SK-N-SH (cell line): ENCODE data around the gene KLHL33. TPM values are rescaled to one million over a fixed set of nuclear protein-coding genes. Genes with fewer than 3 reads are reported as not detected.

Experiments used
- CTCF ChIA-PET: fragments of 300-600, 350-600 bp; formaldehyde crosslinking; extraction: SDS; loops from one replicate; lab custom pipeline; 2021; lab: Yijun Ruan, JAX
- POLR2A ChIA-PET: fragments of 350-600 bp; sonication (Branson Sonifier 250); formaldehyde crosslinking; extraction: SDS; loops from one replicate; lab custom pipeline; 2020; ENCODE audit warnings: antibody characterized with exemption, inconsistent platforms; lab: Yijun Ruan, JAX
- DNase-seq: peaks from one replicate; pipeline ENCODE4 v3.0.0; 2012
- H2AFZ ChIP-seq: fragments of 200-600 bp; sonication (generic); 2 replicates; pipeline ENCODE4 v1.8.1; 2016; ENCODE audit warnings: antibody characterized with exemption, mild to moderate bottlenecking, low read depth
- H3F3A ChIP-seq: fragments of 200-600 bp; sonication (generic); replicated peaks from 2 replicates; pipeline ENCODE3; 2016; ENCODE audit warnings: antibody characterized with exemption, mild to moderate bottlenecking; ENCODE audit not compliant: insufficient read depth
- H3K27ac ChIP-seq, 2 experiments: fragments of 200-500 bp in 1 of 2; fragments of 200-600 bp in 1 of 2; sonication (Bioruptor generic) in 1 of 2; sonication (generic), shearing (Covaris generic) in 1 of 2; 2 replicates each; pipeline versions ENCODE4 v1.5.1 to v1.6.1; 2014 to 2016; ENCODE audit warnings: low read depth in 2 of 2, inconsistent platforms in 1 of 2, low read length in 1 of 2, mild to moderate bottlenecking in 1 of 2, mixed read lengths in 1 of 2
- H3K27me3 ChIP-seq: fragments of 200-600 bp; sonication (generic), shearing (Covaris generic); 2 replicates; pipeline ENCODE4 v1.6.1; 2016; ENCODE audit warnings: mixed run types; ENCODE audit not compliant: insufficient read depth
- H3K36me3 ChIP-seq, 2 experiments: fragments of 200-500 bp in 1 of 2; fragments of 200-600 bp in 1 of 2; sonication (Bioruptor generic) in 1 of 2; sonication (generic) in 1 of 2; replicated peaks in 1 of 2; 2 replicates each; pipeline versions ENCODE3 to v1.5.1; 2014 to 2016; ENCODE audit warnings: low read length in 1 of 2, mild to moderate bottlenecking in 1 of 2; ENCODE audit not compliant: insufficient read depth in 2 of 2, control insufficient read depth in 1 of 2
- H3K4me1 ChIP-seq, 2 experiments: fragments of 200-500 bp in 1 of 2; fragments of 200-600 bp in 1 of 2; sonication (Bioruptor generic) in 1 of 2; sonication (generic), shearing (Covaris generic) in 1 of 2; 2 replicates each; pipeline versions ENCODE4 v1.5.1 to v1.6.1; 2014 to 2016; ENCODE audit warnings: low read depth in 1 of 2, low read length in 1 of 2, mixed run types in 1 of 2; ENCODE audit not compliant: insufficient read depth in 2 of 2, control insufficient read depth in 1 of 2
- H3K4me2 ChIP-seq: fragments of 200-600 bp; sonication (generic), shearing (Covaris generic); 2 replicates; pipeline ENCODE4 v1.6.1; 2017; ENCODE audit warnings: mixed run types
- H3K4me3 ChIP-seq, 2 experiments: fragments of 200-500 bp in 1 of 2; fragments of 200-600 bp in 1 of 2; sonication (Bioruptor generic) in 1 of 2; sonication (generic), shearing (Covaris generic) in 1 of 2; 2 replicates each; pipeline versions ENCODE4 v1.5.1 to v1.8.1; 2014 to 2016; ENCODE audit warnings: low read depth in 2 of 2, inconsistent platforms in 1 of 2, low read length in 1 of 2, mild to moderate bottlenecking in 1 of 2, mixed read lengths in 1 of 2, moderate library complexity in 1 of 2
- H3K79me2 ChIP-seq: fragments of 200-600 bp; sonication (generic); 2 replicates; pipeline ENCODE4 v1.8.1; 2017; ENCODE audit warnings: mild to moderate bottlenecking; ENCODE audit not compliant: insufficient read depth
- H3K9ac ChIP-seq: fragments of 200-600 bp; sonication (generic); 2 replicates; pipeline ENCODE4 v1.6.1; 2017; ENCODE audit warnings: mixed run types
- H3K9me2 ChIP-seq: fragments of 200-600 bp; sonication (generic); 2 replicates; pipeline ENCODE4 v1.6.1; 2017; ENCODE audit warnings: mixed run types
- H3K9me3 ChIP-seq: fragments of 200-600 bp; sonication (generic); 2 replicates; pipeline ENCODE4 v1.6.1; 2017; ENCODE audit warnings: mixed run types, mild to moderate bottlenecking, moderate library complexity
- H4K20me1 ChIP-seq: fragments of 200-600 bp; sonication (generic); 2 replicates; pipeline ENCODE4 v1.6.1; 2017; ENCODE audit warnings: mild to moderate bottlenecking, mixed run types; ENCODE audit not compliant: insufficient read depth
- EP300 ChIP-seq, 2 experiments: IDR thresholded peaks; 2 replicates each; pipeline versions ENCODE4 v1.4.0 to v1.6.1; 2012; ENCODE audit warnings: borderline replicate concordance in 1 of 2, low read depth in 1 of 2, low read length in 1 of 2
- FOSL2 ChIP-seq: IDR thresholded peaks from 2 replicates; pipeline ENCODE4 v1.4.0; 2012; ENCODE audit warnings: low read depth, mild to moderate bottlenecking, moderate library complexity, borderline replicate concordance
- GABPA ChIP-seq: IDR thresholded peaks from 2 replicates; pipeline ENCODE4 v1.4.0; 2012; ENCODE audit warnings: low read depth, mild to moderate bottlenecking
- GATA2 ChIP-seq: sonication (generic); formaldehyde crosslinking; IDR thresholded peaks from 2 replicates; pipeline ENCODE4 v1.5.0; 2020; ENCODE audit warnings: mild to moderate bottlenecking, missing genetic modification reagents
- JUND ChIP-seq: IDR thresholded peaks from 2 replicates; pipeline ENCODE4 v1.4.0; 2012
- MEF2A ChIP-seq: IDR thresholded peaks from 2 replicates; pipeline ENCODE4 v1.4.0; 2012; ENCODE audit warnings: low read depth, borderline replicate concordance
- SIN3A ChIP-seq: IDR thresholded peaks from 2 replicates; pipeline ENCODE4 v1.6.1; 2012; ENCODE audit warnings: low read depth, mild to moderate bottlenecking, low read length, moderate library complexity, borderline replicate concordance
- TAF1 ChIP-seq: IDR thresholded peaks from 2 replicates; pipeline ENCODE4 v1.6.1; 2012; ENCODE audit warnings: low read depth, mild to moderate bottlenecking, low read length, moderate library complexity, borderline replicate concordance
- TEAD4 ChIP-seq: IDR thresholded peaks from 2 replicates; pipeline ENCODE4 v1.4.0; 2012; ENCODE audit warnings: mild to moderate bottlenecking, borderline replicate concordance; ENCODE audit not compliant: insufficient read depth
- YY1 ChIP-seq: IDR thresholded peaks from 2 replicates; pipeline ENCODE4 v1.4.0; 2012; ENCODE audit warnings: low read depth, mild to moderate bottlenecking
- WGBS: methylation state at CpG from one replicate; pipeline ENCODE4 v1.1.6; 2017; ENCODE audit warnings: low lambda C conversion rate; 5-methylcytosine and 5-hydroxymethylcytosine counted together
- polyA plus RNA-seq, 3 experiments: library from polyadenylated mRNA; depleted of rRNA; stranded (reverse); fragments of >200 nt; gene quantifications; 2 replicates each; pipeline ENCODE4 v1.2.3, GENCODE V29; 2012
- TF ChIP-seq, protein P1 (sequence below): IDR thresholded peaks from 2 replicates; pipeline ENCODE4 v1.4.0; 2012; ENCODE audit warnings: low read depth
- TF ChIP-seq, protein P2 (sequence below): fragments of 150-350 bp; IDR thresholded peaks from 2 replicates; pipeline ENCODE4 v1.6.1; 2016; ENCODE audit warnings: mild to moderate bottlenecking, low read depth, low read length
- TF ChIP-seq, protein P3 (sequence below): IDR thresholded peaks from 2 replicates; pipeline ENCODE4 v1.6.1; 2012; ENCODE audit warnings: mild to moderate bottlenecking, low read depth, low read length, moderate library complexity
- TF ChIP-seq, protein P4 (sequence below): fragments of 200-600 bp; sonication (generic); IDR thresholded peaks from 2 replicates; pipeline ENCODE4 v1.6.1; 2017; ENCODE audit warnings: antibody characterized with exemption, mild to moderate bottlenecking, moderate library complexity

KLHL33 gene
- polyA plus RNA-seq, 1 of the 3 experiments (the other 2 are of a cell fraction), result not detected

DNA sequence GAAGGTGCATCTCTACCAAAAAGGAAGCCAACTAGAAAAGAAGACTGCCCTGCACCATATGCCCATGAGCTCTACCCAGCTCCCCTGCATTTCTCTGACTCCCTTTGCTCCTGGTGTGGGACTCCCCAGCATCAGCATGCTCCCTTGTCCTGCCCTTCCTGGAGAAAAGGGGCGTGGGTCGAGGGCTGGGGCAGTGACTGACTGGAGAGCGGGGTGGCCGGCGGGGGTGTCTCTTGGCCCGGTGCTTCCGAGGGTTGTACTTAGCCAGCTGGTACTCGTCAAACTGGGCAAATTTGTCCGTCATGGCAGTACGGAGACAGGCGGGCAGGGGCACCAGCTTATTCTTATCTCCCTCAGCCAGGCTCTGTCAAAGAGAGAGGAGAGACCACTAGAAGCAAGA, 32.4 kb downstream of the KLHL33 start (continued):
- TF ChIP-seq, protein P1, sequence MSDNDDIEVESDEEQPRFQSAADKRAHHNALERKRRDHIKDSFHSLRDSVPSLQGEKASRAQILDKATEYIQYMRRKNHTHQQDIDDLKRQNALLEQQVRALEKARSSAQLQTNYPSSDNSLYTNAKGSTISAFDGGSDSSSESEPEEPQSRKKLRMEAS, result no peak
- TF ChIP-seq, protein P2, sequence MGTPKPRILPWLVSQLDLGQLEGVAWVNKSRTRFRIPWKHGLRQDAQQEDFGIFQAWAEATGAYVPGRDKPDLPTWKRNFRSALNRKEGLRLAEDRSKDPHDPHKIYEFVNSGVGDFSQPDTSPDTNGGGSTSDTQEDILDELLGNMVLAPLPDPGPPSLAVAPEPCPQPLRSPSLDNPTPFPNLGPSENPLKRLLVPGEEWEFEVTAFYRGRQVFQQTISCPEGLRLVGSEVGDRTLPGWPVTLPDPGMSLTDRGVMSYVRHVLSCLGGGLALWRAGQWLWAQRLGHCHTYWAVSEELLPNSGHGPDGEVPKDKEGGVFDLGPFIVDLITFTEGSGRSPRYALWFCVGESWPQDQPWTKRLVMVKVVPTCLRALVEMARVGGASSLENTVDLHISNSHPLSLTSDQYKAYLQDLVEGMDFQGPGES, result no peak

DNA sequence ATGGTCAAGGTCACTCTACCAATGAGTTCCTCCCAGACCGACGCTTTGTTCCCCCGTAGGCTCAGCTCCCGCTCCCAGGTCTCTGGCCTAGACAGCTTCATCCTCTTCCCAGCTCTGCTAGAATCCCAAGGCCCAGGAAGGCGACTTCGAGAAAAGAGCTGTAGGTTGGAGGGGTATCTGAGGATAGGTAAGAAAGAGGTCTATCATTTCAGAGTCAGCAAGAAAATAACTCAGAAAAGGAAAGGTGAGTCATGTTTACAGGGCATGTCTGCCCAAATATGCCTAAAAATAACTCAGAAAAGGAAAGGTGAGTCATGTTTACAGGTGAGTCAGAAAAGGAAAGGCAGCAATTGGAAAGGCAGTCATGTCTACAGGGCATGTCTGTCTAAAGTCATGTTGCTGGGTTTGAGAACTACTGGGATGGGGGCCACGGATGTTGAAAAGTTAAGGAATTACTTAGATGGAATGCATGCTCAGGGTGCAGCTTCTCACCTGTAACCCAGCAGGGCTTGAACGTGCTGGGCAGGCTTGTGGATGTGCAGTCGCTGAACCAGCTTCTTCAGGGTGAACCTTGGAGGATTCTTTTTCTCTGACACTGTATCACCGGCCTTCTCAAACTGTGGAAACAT, 34.9 kb downstream of the KLHL33 start:
- Histone ChIP-seq H3K27ac (no peak overlapping the region; a peak in 1 of 4 replicates), H3K9ac (no peak overlapping the region), H3K9me3 (no peaks in the 10 kb centered on the region), H3K4me2 (no peak overlapping the region), H3K4me3 (no peak overlapping the region), H3K4me1 (no peaks in the 10 kb centered on the region), H4K20me1 (no peaks in the 10 kb centered on the region), H3K36me3 (peaks cover 40 to 44% of the 10 kb centered on the region in 2 experiments), H3F3A (no peaks in the 10 kb centered on the region), H3K27me3 (no peaks in the 10 kb centered on the region), H3K79me2 (peaks cover 6% of the 10 kb centered on the region), H2AFZ (no peak overlapping the region), H3K9me2 (no peaks in the 10 kb centered on the region)
- no peak for DNase-seq
- WGBS, result 91% methylated on average over 10 of the region's 10 CpGs
- TF ChIP-seq MEF2A (peak; percentile 84), EP300 (IDR thresholded peaks at IDR 0.05; ENCODE audit: borderline replicate concordance in 1 of 2, low read depth in 1 of 2, low read length in 1 of 2) (no peak), GATA2 (CRISPR knock-in tag) (no peak), TEAD4 (no peak), FOSL2 (peak; percentile 41)
- TF ChIP-seq, protein P2, result no peak
- TF ChIP-seq, protein P1, result no peak
- ChIA-PET POLR2A (no interaction called here), CTCF (no interaction called here)

DNA sequence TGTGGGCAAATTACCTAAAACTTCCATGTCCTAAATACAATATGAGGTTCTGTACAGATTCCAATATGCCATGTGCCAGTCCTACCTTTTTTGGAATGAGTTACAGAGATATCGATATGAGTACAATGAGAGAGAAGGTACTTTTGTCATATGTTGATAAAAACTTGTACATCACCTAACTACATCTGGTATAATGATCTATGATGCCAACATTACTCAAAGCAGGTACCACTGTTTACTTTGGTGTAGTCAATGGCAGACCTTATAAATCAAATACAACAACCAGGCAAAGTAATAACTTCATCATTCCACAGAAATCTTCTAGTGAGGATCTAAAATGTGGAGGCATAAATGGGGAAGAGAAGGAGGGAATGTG, 35.4 kb downstream of the KLHL33 start:
- Histone ChIP-seq H3K27ac (no peak overlapping the region), H3K4me3 (no peak overlapping the region), H2AFZ (no peak overlapping the region), H3K4me2 (no peak overlapping the region), H3K9ac (no peak overlapping the region), H4K20me1 (no peaks in the 10 kb centered on the region), H3F3A (no peaks in the 10 kb centered on the region), H3K4me1 (no peaks in the 10 kb centered on the region), H3K79me2 (peaks cover 5% of the 10 kb centered on the region), H3K36me3 (peaks cover 44 to 48% of the 10 kb centered on the region in 2 experiments), H3K27me3 (no peaks in the 10 kb centered on the region), H3K9me3 (no peaks in the 10 kb centered on the region), H3K9me2 (no peaks in the 10 kb centered on the region)
- no peak for DNase-seq
- CTCF ChIA-PET, result no interaction called here
- 95% methylated on average over 1 of the region's 1 CpG for WGBS
- POLR2A ChIA-PET, result no interaction called here
- TF ChIP-seq, protein P3, sequence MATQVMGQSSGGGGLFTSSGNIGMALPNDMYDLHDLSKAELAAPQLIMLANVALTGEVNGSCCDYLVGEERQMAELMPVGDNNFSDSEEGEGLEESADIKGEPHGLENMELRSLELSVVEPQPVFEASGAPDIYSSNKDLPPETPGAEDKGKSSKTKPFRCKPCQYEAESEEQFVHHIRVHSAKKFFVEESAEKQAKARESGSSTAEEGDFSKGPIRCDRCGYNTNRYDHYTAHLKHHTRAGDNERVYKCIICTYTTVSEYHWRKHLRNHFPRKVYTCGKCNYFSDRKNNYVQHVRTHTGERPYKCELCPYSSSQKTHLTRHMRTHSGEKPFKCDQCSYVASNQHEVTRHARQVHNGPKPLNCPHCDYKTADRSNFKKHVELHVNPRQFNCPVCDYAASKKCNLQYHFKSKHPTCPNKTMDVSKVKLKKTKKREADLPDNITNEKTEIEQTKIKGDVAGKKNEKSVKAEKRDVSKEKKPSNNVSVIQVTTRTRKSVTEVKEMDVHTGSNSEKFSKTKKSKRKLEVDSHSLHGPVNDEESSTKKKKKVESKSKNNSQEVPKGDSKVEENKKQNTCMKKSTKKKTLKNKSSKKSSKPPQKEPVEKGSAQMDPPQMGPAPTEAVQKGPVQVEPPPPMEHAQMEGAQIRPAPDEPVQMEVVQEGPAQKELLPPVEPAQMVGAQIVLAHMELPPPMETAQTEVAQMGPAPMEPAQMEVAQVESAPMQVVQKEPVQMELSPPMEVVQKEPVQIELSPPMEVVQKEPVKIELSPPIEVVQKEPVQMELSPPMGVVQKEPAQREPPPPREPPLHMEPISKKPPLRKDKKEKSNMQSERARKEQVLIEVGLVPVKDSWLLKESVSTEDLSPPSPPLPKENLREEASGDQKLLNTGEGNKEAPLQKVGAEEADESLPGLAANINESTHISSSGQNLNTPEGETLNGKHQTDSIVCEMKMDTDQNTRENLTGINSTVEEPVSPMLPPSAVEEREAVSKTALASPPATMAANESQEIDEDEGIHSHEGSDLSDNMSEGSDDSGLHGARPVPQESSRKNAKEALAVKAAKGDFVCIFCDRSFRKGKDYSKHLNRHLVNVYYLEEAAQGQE, result no peak
- TF ChIP-seq GABPA (no peak), YY1 (no peak), SIN3A (no peak), TAF1 (no peak), JUND (no peak), GATA2 (CRISPR knock-in tag) (no peak)
- TF ChIP-seq, protein P2, result no peak
- TF ChIP-seq, protein P4, sequence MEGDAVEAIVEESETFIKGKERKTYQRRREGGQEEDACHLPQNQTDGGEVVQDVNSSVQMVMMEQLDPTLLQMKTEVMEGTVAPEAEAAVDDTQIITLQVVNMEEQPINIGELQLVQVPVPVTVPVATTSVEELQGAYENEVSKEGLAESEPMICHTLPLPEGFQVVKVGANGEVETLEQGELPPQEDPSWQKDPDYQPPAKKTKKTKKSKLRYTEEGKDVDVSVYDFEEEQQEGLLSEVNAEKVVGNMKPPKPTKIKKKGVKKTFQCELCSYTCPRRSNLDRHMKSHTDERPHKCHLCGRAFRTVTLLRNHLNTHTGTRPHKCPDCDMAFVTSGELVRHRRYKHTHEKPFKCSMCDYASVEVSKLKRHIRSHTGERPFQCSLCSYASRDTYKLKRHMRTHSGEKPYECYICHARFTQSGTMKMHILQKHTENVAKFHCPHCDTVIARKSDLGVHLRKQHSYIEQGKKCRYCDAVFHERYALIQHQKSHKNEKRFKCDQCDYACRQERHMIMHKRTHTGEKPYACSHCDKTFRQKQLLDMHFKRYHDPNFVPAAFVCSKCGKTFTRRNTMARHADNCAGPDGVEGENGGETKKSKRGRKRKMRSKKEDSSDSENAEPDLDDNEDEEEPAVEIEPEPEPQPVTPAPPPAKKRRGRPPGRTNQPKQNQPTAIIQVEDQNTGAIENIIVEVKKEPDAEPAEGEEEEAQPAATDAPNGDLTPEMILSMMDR, result no peak
